CD1c-positive myeloid dendritic cell (primary cell): ENCODE results near the gene PPM1H.
A peak's percentile ranks its signal among the peaks of the same experiment; 100 is the strongest.

ENCODE experiments used
- DNase-seq: peaks from one replicate; pipeline ENCODE4 v3.0.0-alpha.2; 2016; ENCODE audit errors: extremely low spot score

The PPM1H gene

DNA sequence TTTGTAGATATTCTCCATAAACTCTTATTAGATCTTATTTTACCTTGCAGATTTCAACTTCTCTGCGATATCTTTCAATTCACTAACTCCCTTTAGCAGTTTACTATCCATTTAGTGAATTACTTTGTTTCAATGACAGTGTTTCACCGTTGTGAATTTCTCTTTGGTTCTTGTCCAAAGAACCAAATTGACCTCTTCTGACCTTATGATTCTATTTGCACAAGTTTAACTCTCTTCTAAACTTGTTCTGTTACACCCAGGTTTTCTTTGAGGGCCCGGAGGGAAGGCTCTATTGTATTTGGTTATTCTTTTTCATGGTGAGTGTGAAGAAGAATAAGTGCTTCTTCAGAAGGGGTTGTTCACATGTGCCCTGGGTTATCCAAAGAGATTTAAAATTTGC is 281.6 kb downstream of the PPM1H start:
- DNase-seq = no peak

DNA sequence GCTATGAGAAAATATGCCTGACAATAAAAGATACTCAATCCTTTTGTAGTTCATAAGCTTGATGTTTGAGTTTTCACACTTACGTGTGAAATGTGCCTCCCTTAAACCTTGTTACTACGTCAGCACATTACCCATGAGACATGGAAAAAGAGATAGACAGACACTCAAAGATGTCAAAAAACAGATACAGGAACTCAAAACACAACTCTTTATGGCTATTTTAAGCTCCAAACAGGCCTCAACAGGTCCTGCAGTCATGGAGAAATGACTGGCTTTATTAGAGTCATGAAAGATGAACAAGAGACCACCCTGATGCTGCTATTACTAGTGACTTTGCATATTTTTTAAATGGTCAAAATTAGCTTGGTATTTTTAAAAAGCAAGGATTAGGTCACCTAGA is 283.8 kb downstream of the PPM1H start:
- no peak for DNase-seq

DNA sequence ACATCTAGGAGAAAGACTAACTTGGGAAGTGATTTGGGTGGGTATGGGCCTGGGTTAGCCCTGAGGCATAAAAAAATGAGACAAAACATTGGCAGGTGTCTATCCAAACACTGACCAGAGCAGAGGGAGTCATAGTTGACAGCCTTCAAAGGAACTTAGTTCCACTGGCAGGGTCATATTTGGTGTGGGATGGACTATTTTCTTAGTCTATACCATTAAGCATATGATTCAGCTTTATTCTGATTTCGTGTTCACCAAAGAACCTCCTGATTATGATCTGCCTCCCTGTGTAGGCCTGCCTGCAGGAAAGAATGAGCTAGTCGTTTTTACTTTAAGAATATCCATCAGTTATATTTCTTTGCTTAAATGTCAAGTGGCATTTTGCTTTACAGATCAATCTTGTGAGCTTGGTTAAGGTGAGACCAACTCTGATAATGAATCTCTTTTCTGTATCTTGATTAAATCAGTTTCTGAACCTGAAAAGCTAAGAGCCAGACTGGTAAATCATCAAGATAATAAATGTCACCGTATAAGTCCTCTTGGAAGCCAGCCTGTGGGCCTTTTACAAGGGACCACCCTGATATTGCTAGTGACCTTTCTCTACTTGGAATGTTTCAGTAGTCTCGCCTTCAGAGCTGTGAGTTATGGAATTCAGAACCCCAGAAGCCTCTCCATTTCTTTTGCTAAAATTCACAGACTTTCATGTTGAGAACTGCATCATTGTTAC is 285.4 kb downstream of the PPM1H start:
- DNase-seq = no peak

DNA sequence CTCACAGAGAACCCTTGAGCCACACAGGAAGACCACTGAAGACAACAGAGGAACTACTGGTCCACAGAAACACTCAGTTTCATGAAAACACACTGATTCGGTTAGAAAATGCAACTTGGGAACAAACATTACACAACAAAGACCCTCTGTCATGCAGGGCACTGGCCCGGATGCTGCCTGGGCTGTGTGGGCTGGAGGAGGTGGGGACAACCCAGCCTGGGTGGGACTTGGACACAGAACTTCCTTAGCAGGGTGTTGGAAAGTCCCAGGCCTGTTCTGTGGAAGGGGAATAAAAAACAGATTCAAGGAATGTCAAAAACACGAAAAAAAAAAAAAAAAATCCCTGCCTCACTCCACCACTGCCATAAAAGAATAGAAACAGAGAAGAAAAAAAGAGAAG is 287.4 kb downstream of the PPM1H start:
- peak; percentile 24 for DNase-seq

DNA sequence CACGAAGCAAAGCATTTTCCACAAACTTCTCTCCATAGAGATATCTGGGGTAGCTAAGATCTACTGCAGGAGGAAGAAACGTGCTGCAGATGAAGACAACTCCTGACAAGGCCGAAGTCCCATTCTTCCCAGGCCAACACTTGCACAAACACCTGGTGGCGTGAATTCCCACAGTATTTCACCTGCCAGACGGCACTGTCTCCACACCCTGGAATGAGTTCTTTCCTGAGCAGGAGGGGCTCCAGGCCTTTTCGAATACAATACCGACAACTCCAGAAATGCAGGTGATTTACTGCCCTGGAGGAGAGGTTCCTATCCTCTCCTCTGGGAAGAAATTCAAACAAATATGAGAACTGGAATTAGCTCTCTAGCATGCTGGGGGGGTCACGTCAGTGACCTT is 288.4 kb downstream of the PPM1H start:
- DNase-seq = no peak

DNA sequence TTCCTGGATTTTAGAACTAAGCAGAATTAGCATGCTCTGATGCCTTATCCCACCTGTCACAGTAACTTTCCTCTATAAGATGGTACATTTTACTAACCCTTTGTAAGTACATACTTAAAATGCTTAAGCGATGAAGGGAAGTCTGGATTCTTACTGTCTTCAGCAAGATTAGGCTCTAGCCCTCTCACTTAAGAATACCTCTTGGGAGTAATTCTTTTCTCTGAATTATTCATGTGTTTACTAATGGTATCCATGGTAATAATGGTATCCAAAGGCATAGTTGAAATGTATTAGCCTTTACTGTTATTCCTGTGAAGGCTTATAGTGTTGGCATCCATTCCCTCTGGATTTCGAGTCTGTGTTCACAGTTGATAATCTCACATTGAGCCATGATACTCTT is 291.5 kb downstream of the PPM1H start:
- no peak for DNase-seq

DNA sequence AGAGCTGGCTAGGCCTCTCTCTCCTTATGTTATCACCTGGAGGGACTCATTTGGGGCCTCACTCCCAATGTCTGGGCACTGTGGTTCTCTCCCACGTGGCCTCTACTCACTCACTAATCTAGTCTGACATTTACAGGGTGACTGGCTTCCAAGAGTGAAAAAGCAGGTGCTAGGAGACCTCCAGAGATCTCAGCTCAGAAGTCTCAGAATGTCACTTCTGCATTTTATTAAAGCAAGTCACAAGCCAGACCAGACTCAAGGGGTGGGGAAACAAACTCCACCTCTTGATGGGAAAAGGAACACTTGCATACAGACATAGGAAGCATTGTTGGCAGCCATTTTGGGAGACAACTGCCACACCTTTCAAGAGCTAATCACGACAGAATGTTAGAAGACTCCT is 292.5 kb downstream of the PPM1H start:
- DNase-seq = no peak

DNA sequence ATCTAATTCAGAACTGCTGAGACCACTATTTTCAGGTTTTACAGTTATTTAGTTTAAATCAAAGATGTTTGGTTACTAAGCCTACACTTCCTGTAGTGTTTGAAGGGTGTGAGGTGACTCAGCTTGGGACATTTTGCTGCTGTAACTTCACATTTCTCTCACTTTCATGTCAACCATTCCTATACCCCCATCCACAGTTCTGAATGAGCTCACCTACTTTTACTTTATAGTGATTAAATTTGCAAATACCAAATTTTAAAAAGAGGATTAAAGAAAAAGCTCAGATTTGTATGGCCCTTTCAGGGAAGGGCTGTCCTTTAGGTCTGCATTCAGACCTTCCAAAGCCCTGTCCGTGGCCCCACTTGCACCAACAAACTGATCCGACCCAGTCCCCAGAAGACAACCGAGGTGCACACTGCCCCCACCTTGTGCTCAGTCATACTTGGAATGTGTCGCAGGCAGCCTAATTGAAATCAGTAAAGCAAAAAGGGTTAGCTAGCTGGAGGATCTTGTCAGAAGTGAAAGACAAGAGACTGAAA is 294.0 kb downstream of the PPM1H start:
- DNase-seq = no peak

DNA sequence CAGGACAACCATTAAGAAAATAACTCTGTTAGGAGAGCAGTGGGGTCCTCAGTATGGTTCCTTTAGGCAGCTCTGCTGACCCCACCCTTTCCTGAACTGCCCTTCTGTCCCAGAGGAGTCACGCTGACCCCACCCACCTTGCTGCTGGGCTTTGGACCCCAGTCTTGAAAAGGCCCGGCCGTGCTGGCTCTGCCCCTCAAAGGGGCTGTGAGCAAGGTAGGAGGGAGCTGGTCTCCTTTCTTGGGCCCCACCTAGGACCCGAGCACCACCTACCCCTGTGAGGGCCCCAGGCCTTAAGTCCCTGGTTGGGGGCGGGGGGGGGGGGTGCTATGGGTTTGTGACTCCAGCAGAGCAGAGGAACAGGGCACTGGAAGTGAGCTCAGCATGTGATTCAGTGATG is 297.3 kb downstream of the PPM1H start:
- DNase-seq = no peak

DNA sequence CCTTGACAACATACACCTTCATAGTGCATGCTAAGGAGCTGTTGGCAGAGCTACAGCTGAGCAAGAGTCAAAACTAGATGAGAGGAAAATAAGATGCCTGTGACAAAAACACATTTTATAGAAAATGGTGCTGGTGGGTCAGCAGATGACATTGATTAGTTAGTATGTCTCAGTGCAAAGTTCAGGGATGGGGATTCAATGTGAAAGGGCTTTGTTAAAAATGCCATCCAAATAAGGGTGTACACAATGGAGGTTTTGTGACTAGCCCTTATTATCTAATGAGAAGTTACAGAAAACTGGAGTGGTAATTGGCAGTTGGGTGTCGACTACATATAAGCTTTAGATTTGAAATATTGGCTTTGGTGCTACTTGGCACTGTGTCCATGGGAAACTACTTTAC is 299.3 kb downstream of the PPM1H start:
- no peak for DNase-seq

DNA sequence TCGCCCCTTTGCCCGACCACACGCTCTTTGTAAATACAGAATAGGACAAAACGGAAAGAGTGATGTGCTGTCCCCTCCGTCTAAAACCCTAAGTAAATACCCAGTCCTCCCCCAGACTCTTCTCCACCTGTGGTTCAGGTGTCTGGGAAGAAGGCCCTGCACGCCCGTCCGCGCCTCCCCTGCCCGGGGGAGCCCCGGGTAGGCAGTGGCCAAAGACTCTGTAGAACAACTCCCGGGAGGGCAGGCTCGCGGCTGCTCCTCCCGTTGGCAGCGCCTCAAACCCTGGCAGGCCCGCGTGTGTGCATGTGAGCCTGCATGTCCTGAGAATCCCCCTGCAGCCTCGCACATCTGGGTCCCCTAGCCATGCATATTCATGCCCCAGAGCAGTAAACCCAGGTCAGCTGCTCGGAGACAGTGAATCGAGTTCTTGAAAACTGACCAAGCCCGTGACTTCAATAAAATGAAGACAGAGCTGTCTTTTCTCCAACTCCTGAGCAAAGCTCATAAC is 302.5 kb downstream of the PPM1H start:
- peak; percentile 4 for DNase-seq

DNA sequence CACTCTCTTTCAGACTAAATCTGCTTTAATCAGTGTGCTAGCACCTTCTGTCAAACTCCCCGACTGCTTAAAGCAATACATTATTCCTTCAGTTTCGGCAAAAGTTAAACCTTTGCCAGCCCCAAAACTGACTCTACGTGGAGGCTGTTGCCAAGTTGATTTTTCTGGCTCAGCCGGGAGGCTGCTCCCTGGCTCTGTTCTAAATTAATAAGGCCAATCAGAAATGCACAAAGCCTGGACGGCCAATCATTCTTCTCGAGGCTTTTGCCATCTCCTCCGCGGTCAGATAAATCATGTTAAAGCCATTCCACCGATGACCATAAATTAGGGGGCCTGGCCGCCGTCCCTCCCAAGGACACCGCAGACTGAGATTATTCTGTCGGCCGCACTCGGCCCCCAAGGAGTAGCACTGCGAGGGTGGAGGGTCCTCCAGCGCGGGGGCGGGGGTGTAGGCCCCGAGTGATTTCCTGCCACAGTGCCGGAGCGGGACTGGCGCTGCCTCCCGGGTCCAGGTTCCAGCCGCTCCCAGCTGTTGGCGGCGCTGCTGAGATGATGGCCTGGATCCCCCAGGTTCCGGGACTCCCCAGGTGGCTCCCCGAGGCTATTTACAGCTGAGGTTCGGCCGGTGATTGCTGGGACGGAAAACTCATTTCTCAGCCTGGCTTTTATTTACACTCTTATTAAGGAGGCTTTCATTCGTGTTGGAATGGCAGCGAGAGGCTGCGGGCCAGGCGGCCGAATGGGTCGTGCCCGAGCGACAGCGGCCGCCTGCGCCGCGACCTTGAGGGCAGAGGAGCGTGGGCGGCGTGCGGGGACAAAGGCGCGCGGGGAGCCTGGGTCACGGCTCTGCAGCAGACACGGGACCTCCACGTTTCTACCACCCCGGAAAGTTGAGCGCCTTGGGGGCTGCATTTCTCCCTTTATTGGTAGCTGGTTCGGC is 303.2 kb downstream of the PPM1H start:
- peak; percentile 47 for DNase-seq

DNA sequence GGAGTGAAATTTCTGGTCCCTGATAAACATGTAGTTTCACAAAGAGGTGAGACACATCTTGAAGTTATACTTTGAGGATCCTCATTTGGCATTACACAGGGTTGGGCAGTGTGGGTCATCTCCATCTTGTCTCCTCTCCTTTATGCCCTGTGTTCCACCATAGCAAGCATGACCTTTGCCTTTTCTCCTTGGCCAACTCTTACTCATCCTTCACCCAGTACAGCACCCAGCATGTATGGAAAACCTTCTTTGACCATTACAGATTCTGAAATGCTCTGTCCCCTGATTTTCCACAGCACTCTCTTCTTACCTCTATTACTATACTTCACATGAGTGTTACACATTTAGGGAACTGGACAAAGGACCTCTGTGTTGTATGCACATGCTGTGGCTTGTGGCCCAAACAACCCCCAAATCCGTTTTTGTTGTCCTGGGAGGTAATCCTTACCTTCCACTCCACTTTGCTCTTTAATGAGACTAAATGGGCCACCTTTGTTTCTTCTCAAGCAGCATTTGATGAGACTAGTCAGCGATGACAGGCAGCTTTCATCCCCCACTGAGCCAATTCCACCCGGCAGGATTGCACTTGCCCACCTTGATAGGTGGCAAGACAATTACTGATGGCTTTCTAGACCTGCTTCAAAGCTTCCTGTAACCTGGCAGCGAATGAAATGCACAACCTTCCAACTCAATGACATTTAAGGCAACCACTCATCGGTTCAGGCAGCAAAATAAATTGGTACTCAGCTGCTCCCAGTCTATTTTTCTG is 304.8 kb downstream of the PPM1H start:
- DNase-seq = no peak

DNA sequence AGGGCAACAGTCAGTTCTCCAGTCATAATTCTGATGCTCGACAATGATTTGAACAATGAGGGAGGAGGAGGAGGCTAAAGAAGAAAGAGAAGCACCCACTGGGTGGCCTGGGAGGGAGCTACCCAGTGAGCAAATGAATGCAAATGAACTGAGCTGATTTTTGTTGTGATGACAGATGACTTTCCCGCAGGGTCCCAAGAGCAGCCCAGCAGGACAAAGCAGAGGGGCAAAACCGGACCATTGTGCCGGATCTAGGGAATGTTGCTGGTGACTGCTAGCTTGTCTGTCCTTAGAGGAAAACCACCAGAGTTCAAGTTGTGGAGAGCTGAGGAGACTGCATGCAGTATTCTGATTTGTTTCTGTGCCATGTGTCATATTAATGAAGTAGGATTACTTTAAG is 305.5 kb downstream of the PPM1H start:
- no peak for DNase-seq

DNA sequence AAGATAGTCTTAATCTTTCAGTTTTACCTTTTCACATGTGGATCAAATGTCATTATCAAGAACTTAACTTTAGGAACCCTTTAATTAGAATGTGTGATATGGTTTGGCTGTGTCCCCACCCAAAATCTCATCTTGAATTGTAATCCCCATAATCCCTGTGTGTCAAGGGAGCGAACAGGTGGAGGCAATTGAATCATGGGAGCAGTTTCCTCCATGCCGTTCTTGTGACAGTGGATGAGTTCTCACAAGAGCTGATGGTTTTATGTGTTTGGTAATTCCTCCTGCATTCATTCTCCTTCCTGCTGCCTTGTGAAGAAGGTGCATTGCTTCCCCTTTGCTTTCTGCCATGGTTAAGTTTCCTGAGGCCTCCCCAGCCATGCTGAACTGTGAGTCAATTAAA is 307.8 kb downstream of the PPM1H start:
- no peak for DNase-seq

DNA sequence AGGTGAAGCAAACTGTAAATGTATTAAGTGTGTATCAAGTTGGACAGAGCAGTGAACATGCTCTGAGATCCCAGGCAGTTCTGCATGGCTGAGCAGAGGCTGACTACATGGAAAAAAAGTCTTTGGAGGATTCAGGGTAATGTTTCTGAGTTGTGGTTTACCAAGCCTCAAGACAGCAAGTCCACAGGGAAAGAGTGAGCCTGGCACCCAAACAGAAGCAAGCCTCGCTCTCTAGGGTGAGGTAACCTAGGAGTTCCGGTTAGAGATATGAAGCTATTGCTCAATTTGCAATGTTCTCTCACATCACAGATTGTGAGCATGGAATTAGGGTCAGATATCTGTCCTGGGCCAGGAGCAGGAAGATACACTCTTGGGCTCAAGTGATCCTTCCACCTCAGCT is 309.7 kb downstream of the PPM1H start:
- peak; percentile 38 for DNase-seq

DNA sequence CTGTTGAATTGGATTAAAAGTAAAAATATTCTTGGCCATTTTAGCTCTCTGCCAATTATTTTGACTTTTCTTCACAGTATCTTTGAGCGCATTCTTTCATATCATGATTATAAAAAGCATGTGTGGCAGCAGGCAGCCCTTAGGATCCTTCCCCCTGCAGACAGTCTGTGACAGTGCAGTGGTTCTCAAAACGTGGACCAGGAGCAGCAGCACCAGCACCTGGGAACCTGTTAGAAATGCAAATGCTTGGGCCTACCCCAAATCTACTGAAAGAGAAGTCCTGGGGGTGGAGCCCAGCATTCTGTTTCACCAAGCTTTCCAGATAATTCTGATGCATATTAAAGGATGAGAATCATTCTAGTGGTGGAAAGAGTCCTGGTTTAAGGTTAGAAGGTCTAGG is 312.8 kb downstream of the PPM1H start:
- no peak for DNase-seq

DNA sequence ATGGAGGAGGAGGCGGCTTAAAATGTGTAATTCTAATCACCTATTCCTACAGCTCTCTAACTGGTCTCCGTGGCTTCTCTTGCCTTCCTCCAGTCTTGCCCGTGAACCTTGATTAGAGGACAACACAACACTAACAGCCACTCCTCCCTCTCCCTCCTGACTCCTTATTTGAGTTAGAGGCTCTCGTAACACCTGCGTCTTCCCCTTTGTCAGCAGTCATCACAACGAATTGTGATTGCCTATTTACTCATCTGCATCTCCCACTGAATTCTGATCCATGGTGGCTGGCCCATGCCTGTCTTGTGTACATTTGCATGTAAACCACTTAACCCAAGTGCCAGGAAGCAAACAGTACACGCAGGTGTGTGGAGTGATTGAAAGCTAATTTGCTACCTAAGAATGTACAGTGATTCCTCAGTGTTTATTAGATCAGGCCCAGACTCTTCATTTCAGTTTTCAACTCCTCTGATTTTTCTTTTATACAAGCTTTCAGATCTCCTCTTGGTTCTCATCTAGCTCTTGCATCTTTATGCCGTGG is 313.8 kb downstream of the PPM1H start:
- DNase-seq = no peak

DNA sequence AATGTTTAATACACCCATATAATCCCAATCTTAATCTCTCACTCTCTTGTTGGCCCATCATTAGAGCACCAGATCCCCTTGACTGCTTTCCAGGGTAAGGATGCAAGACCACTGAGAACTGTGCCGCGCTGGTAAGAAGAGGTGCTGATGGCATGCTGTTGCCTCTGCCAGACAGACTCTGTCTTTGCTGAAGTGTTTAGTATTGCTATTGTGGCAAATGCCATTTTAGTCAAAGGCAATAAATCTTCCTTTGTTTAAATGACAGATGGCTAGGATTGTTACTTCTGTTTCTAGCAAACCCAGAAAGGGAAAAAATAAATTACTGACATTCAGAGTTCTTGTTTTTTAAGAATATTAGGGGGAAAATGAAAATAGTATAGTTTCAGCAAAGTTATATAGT is 316.0 kb downstream of the PPM1H start:
- DNase-seq = no peak

DNA sequence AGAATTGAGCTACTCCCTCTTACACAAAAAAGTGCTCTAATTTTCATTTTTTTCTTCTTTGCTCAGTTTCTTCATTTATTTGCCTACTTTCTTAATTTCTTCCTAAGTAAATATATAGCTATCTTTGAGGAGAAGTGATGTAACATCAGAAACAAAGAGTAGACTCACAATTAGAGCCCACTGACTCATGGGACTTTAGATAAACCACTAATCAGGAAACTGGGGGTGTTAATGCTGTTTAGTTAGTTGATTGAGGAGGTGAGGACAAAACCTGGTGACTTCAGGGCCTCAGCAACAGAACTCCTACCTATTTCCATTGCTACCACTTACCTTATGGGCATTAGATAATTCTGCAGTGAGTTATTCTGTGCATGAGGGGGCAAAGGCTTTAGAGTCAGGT is 316.6 kb downstream of the PPM1H start:
- no peak for DNase-seq

DNA sequence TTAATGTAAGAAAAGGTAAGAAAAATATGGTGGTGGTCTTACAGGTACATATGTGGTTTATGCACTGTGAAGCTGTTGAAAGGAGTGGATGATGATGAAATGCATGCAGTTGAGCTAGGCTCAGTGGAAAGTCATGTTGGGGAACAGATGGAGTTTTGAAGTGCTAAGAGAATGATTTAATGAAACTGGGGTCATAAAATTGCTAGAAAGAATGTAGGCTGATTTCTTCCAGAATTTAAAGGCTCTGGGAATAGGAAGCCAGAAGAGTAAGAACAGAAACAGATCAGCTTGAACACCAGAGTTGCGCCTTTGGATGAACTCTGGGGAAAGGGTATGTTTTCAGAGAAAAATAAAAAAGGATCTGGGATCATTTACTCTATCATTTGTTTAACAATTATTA is 321.9 kb downstream of the PPM1H start:
- DNase-seq = no peak

DNA sequence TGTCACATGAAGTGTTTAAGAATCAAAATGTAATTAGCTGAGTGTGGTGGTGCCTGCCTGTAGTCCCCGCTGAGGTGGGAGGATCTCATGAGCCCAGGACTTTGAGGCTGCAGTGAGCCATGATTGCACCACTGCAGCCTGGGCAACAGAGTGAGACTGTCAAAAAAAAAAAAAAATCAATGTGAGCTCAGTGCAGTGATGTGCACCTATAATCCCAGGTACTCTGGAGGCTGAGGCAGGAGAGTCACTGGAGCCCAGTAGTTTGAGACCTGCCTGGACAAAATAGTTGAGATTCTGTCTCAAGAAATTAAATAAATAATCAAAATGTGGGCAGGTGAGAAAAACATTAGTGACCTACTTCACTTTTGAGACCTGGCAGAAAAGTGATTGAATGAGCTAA is 328.3 kb downstream of the PPM1H start:
- no peak for DNase-seq
